ENCODE data around the gene ANAPC5. TPM values are rescaled to one million over a fixed set of nuclear protein-coding genes. Genes with fewer than 3 reads are reported as not detected.

The ANAPC5 gene
- total RNA-seq, 1 donor: 168 TPM

- Histone ChIP-seq H3K36me3 (ENCODE audit: insufficient read depth, low read length) (no peaks in the 10 kb centered on the region), H2AFZ (ENCODE audit: low read length) (peak overlapping the region; percentile 86), H3K4me1 (ENCODE audit: insufficient read depth, low read length) (peaks cover 20% of the 10 kb centered on the region), H3K27ac (ENCODE audit: low read depth, low read length) (peak overlapping the region; percentile 70), H3K9me3 (ENCODE audit: low read depth, low read length) (no peaks in the 10 kb centered on the region), H3K4me2 (ENCODE audit: insufficient read depth, low read length) (peak overlapping the region; percentile 75), H3K79me2 (ENCODE audit: insufficient read depth, low read length) (no peaks in the 10 kb centered on the region), H4K20me1 (ENCODE audit: insufficient read depth, low read length) (no peaks in the 10 kb centered on the region), H3K4me3 (ENCODE audit: insufficient read depth, low read length) (peak overlapping the region; percentile 14), H3K27me3 (ENCODE audit: insufficient read depth, low read length) (no peaks in the 10 kb centered on the region)
- TF ChIP-seq CTCF (IDR thresholded peaks at IDR 0.05; ENCODE audit: extremely low read depth, low read depth, low read length): no peak
- DNase-seq (ENCODE audit: insufficient read length, low spot score, missing footprints): peak; percentile 76
Observed at GRCh38 chr12:121364683-121365121, 12.5 kb upstream of the ANAPC5 start.

GRCh38 chr12:121358073-121358472, 5.9 kb upstream of the ANAPC5 start:
- Histone ChIP-seq H3K79me2 (ENCODE audit: insufficient read depth, low read length) (no peaks in the 10 kb centered on the region), H3K27ac (ENCODE audit: low read depth, low read length) (no peak overlapping the region), H3K27me3 (ENCODE audit: insufficient read depth, low read length) (no peaks in the 10 kb centered on the region), H3K4me1 (ENCODE audit: insufficient read depth, low read length) (peaks cover 2% of the 10 kb centered on the region), H2AFZ (ENCODE audit: low read length) (no peak overlapping the region), H3K4me3 (ENCODE audit: insufficient read depth, low read length) (no peak overlapping the region), H3K36me3 (ENCODE audit: insufficient read depth, low read length) (no peaks in the 10 kb centered on the region), H4K20me1 (ENCODE audit: insufficient read depth, low read length) (no peaks in the 10 kb centered on the region), H3K9me3 (ENCODE audit: low read depth, low read length) (no peaks in the 10 kb centered on the region), H3K4me2 (ENCODE audit: insufficient read depth, low read length) (no peak overlapping the region)
- no peak for DNase-seq (ENCODE audit: insufficient read length, low spot score, missing footprints)
- TF ChIP-seq CTCF (IDR thresholded peaks at IDR 0.05; ENCODE audit: extremely low read depth, low read depth, low read length): no peak

GRCh38 chr12:121357331-121357730, 5.1 kb upstream of the ANAPC5 start:
- no peak overlapping the region for H3K4me3 ChIP-seq (ENCODE audit: insufficient read depth, low read length)
- no peak overlapping the region for H3K27ac ChIP-seq (ENCODE audit: low read depth, low read length)
- no peak overlapping the region for H2AFZ ChIP-seq (ENCODE audit: low read length)
- no peak overlapping the region for H3K4me2 ChIP-seq (ENCODE audit: insufficient read depth, low read length)
- no peaks in the 10 kb centered on the region for H3K27me3 ChIP-seq (ENCODE audit: insufficient read depth, low read length)
- H3K36me3 ChIP-seq (ENCODE audit: insufficient read depth, low read length): no peaks in the 10 kb centered on the region
- no peak for DNase-seq (ENCODE audit: insufficient read length, low spot score, missing footprints)
- H3K9me3 ChIP-seq (ENCODE audit: low read depth, low read length): no peaks in the 10 kb centered on the region
- TF ChIP-seq CTCF (IDR thresholded peaks at IDR 0.05; ENCODE audit: extremely low read depth, low read depth, low read length): no peak
- no peaks in the 10 kb centered on the region for H4K20me1 ChIP-seq (ENCODE audit: insufficient read depth, low read length)
- peaks cover 3% of the 10 kb centered on the region for H3K4me1 ChIP-seq (ENCODE audit: insufficient read depth, low read length)
- no peaks in the 10 kb centered on the region for H3K79me2 ChIP-seq (ENCODE audit: insufficient read depth, low read length)

GRCh38 chr12:121356657-121357056, 4.4 kb upstream of the ANAPC5 start:
- no peak overlapping the region for H3K27ac ChIP-seq (ENCODE audit: low read depth, low read length)
- no peaks in the 10 kb centered on the region for H4K20me1 ChIP-seq (ENCODE audit: insufficient read depth, low read length)
- H3K4me3 ChIP-seq (ENCODE audit: insufficient read depth, low read length): no peak overlapping the region
- no peaks in the 10 kb centered on the region for H3K9me3 ChIP-seq (ENCODE audit: low read depth, low read length)
- H3K79me2 ChIP-seq (ENCODE audit: insufficient read depth, low read length): peaks cover 3% of the 10 kb centered on the region
- H3K4me2 ChIP-seq (ENCODE audit: insufficient read depth, low read length): no peak overlapping the region
- DNase-seq (ENCODE audit: insufficient read length, low spot score, missing footprints): no peak
- peaks cover 3% of the 10 kb centered on the region for H3K4me1 ChIP-seq (ENCODE audit: insufficient read depth, low read length)
- no peak for TF ChIP-seq CTCF (IDR thresholded peaks at IDR 0.05; ENCODE audit: extremely low read depth, low read depth, low read length)
- no peaks in the 10 kb centered on the region for H3K27me3 ChIP-seq (ENCODE audit: insufficient read depth, low read length)
- no peak overlapping the region for H2AFZ ChIP-seq (ENCODE audit: low read length)
- no peaks in the 10 kb centered on the region for H3K36me3 ChIP-seq (ENCODE audit: insufficient read depth, low read length)
